GM19035 (cell line): Measurements from ENCODE around the gene RAD18.

Source experiments
- ATAC-seq: cut with Tn5 transposase; IDR thresholded peaks from one replicate; pipeline ENCODE4 v1.9.1; 2021; ENCODE audit not compliant: unreplicated experiment

Gene RAD18

DNA sequence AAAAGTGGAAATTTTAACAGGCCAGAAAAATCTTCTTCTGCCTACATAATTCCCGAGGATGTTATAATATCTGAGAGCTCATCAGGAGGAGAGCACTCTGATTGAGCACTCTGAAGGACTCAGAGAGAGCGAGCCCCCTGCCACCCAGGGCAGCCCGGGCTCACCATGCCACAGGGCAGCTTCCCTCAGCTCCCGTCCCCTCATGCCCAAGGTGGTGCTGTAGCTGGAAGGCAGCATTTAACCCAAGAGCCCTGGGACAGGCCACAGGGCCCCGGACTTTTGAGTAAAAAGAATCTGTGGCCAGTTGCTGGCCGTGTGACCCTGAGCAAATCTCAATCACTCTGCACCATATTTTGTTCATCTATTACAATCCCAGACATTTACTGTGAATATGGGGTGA is 23.5 kb upstream of the RAD18 start:
- no peak for ATAC-seq

DNA sequence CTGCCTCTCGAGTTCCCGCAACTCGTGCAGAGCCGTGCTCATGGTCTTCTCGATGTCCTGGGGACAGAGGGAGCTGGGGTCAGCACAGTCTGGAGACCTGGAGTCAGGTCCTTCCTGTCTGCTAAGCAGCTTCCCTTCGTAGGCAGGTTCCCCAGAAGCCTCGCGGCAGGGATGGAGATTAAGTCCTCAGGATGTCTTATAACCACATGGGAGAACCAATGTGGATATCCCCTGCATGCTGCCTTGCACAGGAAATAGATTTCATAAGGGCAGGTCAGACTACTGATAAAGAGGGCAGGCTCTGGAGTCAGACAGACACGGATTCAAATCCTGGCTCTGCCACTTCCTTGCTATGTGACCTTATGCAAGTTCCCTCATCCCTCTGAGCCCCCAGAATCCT is 22.6 kb upstream of the RAD18 start:
- no peak for ATAC-seq

DNA sequence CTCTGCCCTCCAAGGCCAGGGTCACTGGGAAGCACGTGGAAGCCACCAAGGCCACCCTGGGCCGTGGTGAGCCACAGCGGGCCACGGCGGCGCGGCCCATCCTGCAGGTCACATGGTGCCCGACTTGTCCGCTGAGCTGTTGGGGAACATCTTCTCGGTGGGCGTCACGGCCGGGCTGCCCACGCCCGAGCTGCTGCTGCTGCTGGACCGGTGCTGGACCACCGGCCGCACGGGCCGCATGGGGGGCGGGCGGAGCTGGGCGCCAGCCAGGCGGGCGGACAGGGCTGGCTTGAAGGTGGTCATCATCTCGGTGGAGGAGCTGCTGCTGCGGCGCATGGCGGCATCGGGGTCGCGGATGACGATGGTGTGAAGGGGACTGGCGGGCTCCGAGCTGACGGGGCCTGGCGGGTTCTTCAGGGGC is 22.1 kb upstream of the RAD18 start:
- ATAC-seq, result no peak

DNA sequence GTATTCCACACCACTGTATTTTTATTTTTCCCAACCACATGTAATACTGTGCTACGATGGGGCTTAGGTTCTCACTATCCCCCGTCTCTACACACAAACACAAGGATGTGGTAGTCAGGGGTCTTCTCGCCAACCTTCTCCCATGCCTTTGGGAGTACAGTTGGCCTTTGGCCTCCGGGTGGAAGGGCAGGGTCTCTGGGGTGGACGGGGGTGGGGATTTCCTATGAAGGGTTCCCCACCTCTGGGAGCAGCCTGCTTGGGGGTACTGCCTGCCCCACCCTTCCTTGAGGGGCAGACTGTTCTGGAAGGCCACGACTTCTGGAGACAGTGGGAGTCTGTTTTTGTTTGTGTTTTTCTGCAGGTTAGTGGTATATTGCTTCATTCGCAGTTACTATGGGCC is 21.3 kb upstream of the RAD18 start:
- ATAC-seq, result no peak

DNA sequence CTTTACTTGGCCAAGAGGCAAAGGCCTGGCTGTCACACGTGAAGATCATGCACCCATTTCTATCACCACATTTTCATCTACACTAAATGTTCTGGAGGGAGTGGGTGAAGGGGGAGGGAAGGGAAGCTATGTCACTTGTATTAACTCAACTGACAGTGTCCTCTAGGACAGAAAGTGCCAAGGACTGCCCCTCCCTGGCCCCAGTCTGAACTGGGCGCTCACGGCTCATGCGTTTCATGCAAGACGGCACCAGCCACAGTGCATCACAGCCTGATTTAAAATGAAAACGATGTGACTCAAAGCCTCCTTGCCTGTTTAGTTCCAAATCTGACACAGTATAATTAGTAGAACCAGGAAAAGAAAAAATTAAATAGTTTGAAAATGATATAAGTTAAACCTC is 20.8 kb upstream of the RAD18 start:
- ATAC-seq, result no peak

DNA sequence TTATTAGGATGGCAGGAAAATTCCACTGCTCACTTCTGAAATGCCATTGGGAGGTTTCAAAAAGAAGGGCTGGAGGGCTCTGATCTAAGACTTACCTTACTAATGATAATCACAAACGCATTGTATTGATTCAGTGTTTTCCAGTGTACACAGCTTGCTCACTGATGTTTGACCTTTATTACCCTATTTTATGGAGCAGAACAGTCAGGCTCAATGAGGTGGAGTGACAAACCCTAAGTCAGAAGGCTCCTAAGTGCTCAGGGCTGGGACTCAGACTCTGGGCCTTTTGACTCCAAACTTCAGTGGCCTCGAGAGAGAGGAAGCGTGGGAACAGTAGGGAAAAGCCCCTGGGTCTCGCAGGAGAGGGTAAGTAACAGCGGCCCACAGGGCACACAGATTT is 20.3 kb upstream of the RAD18 start:
- ATAC-seq, result no peak

DNA sequence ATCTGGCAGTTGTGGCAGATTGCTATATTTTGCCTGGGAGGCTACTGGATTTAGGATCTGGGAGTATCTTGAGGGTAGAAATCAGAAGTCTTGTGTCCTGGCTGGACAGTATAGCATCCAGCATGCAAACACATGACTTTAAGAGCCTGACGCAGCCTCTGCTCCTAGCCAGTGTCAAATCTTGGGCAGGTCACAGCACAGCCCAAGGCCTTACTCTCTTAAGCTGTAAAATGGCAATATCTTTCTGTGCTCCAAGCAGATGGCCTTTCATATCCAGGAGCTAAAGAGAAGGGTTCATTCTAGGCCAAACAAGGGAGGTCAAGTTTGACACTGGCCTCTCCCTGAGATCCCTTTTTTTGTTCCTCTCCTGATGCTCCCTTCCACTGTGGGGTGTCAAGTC is 19.8 kb upstream of the RAD18 start:
- no peak for ATAC-seq

DNA sequence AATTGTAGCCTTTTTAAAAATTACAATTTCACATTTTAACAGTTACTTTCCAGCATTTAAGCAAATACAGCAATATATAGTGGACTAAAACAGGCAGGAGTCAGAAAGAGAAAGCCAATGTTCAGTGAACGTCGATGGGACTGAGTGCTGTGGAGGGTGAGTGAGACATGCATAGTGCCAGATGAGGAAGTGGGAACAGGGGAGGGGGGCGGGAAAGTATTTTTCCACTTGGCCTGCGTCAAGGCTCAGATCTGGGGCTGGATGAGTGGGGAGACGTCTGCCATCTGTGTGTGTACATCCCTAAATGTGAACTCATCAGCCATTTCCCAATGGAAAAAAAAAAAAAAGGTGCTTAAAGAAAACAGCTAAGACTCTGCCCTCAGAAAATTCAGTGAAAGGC is 19.2 kb upstream of the RAD18 start:
- no peak for ATAC-seq

DNA sequence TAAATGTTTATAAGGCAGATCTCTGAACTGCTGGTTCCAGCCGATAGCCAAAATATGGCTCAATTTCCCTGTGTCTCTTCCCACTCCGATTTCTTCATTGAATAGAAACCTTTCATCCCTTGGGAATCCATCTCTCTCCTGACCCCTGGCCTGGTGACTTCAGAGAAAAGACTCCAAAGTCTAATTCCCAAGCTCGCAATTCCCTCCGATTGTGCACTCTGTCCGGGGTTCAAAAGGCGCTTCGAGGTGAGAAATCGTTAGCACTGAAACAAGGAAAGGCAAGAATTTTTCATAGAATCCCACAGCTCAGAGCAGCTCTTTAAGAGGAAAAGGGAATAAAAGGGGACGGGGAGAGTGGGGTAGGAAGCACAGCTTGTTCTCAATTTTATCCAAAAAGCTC is 18.4 kb upstream of the RAD18 start:
- ATAC-seq, result no peak

DNA sequence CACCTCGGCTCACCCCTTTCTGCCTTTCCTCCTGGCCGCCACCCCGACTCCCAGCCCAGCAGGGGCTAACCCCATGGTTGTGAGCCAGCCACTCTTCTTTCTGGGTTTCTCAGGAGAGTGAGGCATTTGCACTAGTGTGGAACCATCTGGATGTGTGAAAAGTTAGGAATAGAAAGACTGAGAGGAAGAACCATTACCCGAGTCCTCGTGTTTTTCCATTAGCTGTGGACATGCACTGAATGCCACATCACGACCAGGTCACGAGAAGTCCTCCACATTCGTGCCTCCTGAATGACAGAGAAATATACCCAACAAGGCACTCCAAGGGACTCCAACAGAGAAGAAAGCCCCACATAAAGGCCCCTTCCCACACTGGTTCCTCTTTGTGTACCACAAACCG is 18.0 kb upstream of the RAD18 start:
- ATAC-seq, result no peak

DNA sequence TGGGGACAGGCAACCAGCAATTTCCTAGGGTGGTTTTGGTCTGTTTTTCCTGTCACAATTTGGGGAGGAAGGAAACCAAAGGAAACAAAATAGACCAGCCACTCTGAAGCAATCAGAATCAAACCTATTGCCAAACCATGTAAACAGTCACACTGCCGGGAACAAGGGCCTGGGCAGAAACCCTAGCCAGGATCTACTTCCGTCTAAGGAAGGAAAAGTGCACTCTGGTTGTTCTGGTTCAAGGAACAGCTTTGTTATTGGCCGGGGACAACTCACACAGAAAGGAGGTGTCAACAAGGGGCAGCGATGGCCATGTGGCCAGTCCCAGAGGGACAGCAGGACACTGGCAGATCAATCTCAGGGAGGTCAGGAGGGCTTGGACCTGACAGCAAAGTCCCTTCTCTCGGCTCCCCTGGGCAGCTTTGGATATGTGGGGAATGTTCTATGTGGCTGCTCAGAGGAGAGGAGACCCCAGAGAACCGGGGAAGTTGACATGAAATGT is 17.5 kb upstream of the RAD18 start:
- ATAC-seq, result no peak

DNA sequence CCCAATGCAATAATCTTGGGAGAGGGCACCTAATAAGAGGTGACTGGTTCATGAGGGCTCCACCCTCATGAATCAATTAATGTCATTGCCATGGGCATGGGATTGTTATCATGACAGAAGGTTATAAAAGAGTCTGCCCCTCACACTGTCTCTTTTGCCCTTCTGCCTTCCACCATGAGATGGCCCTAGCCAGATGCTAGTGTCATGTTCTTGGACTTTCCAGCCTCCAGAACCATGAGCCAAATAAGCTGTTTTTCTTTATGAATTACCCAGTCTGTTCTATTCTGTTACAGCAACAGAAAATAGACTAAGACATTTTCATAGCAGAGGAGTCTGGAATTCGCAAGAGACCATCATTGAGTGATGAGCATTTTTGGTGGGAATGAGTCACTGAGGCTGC is 16.0 kb upstream of the RAD18 start:
- no peak for ATAC-seq

DNA sequence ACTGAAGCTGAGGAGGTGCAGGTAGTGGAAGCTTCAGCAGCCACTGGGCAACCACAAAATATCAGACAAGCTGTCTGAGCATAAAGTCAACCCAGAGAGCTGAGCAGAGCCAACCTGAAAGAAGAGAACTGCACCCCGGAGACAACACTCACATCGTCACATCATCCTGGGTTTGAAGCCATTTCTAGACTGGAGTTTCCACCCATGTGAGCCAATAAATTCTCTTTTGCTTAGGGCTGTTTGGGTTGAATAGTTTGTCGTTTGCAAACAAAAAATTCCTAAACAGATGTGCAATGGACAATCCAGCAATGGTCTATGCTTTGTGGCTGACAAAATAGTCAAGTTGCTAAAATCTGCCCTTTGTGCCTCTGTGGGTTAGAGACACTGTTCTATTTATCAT is 15.3 kb upstream of the RAD18 start:
- ATAC-seq, result no peak

DNA sequence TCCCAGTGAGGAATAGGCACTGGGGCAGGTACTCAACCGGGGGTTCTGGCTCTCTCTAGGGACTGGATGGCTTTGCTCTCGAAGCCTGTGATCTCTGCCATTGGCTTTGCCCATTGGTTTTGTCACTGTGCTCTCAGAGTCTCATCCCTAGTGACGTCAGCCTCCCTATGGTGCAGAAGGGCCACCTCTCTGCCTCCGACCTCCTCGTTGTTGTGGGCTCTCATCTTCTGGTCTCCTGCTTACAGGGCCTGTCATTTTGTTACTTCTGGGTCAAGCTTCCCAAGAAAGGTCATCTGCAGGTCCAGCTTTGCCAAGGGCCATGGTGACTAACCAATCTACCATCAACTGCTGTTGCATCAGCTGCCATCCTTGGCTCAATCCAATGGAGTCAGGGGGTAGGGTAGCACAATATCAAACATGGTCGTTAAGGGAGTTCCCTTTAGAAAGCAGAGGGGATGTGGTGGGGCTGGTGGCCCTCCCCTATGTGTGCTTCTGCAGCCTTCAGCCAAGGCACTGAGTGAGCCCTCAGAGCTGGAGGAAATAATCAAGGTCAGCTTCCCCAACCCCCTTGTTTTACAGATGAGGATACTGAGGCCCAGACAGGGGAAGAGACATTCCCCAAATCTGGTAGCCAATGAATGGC is 13.4 kb upstream of the RAD18 start:
- no peak for ATAC-seq

DNA sequence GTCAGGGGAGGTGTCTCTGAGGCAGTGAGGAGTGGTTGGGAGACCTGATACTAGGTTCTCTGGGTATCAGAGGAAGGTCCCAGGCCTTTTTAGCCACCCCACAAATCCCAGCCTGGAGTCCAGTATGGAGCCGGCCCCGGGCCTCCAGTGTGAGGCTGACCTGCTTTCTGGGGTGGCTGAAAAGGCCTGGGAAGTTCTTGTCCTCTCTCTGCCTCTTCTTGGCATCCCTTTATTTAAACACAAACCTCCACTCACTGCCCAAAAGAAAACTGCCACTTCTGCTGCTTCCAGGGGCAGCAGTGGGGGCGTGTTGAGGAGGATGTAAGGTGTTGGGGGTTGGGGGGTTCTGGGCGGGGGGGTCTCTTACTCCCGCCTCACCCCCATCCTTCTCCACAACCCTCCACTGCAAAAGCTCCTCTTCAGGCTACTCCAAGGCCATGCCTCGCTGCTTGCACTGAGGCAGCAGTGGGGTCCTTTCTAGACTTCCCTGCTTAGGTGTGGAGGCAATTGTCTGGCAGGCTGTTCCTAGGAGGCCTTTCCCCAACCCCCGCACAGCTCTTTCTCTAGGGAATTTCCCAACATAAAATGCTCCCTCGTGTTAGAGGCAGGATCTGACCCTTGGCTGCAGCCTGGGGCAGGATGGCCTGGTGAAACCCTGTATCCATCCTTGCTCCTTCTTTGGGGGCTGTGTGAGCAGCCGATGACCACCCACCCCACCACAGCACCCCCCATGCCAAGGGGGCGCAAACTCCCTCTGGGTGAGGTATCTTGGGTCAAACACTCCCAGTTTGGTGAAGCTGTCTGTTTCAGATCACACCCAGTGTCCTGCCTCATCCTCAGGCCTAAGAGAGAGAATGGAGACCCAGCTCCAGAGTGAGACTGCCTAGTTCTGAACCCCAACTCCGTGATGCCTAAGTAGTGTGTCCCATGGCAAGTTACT is 12.1 kb upstream of the RAD18 start:
- no peak for ATAC-seq

DNA sequence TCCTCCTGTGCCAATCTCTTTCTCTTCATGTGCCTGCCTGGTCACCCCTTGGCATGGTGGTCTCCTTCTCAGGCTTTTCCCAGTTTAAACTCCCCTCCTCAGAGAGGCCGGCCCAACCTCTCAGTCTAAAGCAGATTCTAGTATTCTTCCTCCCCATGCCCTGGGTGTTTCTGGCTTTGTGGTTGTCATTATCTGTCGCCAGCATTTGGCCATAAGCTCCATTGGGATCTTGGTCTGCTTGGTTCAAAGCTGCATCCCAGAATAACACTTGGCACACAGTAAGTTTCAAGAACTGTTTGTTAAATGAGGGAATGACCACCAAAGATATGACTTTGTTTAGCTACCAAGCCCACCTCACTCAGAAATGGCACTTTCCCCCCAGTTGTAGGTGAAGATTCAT is 11.2 kb upstream of the RAD18 start:
- ATAC-seq, result no peak

DNA sequence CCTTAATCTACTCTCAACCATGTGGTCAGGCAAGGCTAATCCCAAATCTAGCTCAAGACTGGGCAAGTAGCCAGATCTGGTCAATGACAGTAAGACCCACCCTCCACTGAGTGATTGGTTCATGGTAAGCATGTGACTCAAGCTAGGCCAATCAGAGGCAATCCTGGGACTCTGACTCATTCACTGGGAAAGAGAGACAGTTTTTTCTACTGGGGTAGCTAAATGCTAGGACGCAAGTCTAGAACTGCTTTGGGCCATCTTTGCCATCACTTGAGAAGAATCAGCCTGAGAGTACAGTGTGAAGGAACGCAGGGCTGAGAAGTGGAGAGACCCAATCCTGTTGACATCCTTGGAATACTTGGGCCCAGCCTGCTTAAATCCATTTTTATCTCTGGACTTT is 9.4 kb upstream of the RAD18 start:
- ATAC-seq, result no peak

DNA sequence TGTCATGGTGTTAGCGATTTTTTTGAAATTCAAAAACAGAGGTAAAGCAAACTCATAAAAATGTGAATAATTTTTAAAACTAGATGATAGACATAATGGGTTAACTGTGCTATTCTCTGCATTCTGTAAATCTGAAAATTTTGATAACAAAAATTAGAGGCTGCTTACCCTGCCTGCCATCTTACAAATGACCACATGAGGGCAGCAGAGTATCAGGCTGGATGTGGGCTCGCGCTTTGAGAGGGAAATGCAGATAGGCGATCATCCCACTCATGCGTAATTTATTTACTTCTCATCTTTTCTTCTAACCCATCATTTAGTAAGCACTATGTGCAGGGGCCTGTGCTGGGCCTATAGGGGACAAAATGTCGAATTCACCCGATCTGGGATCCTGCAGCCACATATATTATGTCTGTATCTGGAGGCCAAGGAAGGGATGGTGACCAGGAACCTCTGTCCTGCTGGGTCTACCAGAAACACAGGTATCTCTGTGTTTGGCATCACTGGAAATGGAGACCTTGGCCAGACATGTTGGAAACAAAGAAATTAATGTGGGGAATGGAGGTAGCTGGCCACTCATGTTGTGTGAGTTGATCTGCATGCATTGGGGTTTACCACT is 7.8 kb upstream of the RAD18 start:
- ATAC-seq, result no peak

DNA sequence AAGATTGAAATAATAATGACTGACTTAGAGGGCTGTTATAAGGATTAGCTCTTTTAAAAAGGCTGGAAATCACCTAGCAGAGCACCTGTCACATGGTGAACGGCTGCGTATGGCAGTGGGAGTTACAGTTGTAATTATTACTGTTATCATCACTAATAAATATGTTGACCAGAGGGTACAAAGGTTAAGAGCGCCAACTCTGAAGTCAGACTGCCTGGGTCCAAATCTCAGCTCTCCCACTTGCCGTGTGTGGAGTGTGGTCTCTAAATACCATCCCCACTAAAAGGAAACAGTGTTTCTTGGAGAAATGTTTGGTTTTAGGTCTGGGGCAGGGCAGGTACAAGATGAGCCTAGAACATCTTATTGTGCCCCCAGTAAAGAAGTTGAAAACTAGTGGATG is 6.0 kb upstream of the RAD18 start:
- ATAC-seq, result no peak

DNA sequence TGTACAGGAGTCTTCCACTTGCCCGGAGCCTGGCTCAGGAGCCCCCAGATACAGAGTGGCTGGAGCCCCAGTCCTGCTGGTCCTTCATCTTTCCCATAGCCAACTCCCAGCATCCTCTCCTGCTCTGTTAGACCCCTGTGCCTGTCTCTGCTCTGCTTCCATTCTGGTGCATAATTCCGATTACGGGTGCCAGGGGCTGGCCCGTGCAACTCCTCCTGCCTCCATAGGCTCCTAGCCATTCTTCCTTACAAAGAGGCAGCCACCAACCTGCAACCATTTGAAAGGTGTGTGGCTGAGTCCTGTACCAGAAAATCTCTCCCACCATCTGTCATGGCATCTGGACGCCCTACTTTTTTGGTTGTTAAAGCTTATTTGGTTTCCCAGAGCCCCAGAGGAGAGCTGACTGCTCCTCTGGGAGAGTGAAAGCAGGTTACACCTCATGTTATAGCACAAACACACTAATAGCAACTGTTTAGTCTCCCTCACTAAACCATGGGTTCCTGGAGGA is 5.2 kb upstream of the RAD18 start:
- ATAC-seq, result no peak

DNA sequence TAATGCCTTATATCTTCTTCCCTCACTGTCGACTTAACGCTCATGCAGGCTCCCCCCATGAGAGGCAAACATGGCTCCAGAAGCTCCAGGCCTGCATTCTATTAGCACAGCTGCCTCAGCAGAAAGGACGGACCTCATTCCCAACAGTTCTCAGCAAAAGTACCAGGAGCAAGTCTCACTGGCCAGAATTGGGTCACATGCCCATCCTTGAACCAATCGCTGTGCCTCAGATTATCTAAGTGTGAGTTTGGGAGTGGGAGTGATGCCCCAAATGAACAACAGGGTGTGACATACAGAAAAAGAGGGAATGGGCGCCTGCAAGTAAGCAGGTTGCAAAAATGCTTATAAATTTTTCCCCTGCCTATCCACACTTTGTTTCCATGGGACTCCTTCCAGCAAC is 4.3 kb upstream of the RAD18 start:
- no peak for ATAC-seq

DNA sequence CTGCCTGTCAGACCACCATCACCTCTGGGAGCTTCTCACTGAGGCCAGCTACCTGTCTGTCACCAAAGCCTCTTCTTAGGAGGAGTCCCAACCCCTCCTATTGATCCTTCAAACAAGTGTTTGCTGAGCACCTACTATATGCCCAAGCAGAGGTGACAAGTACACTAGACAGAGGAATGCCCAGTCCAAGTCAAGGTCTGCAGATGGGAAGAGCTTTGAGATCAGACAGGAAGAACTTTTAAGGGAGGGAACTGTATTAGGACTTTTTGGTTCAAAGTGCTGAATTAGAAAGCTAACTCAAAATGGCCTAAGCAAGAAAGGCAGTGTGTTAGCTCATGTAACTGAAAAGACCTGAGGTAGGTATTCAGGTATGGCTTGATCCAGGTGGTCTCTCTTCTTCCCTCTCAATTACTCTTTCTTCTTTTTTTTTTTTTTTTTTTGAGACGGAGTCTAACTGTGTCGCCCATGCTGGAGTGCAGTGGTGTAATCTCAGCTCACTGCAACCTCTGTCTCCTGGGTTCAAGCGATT is 3.6 kb upstream of the RAD18 start:
- no peak for ATAC-seq
